Erythroblast (primary cell): ENCODE measurements around the gene TENM4.

Experiments used
- GATA1 ChIP-seq: IDR thresholded peaks from 2 replicates; pipeline ENCODE4 v1.6.1; 2011; ENCODE audit warnings: low read depth, mild to moderate bottlenecking, control low read depth, low read length, moderate library complexity
- POLR2A ChIP-seq: IDR thresholded peaks from 2 replicates; pipeline ENCODE4 v1.6.1; 2011; ENCODE audit warnings: mild to moderate bottlenecking, low read length

DNA sequence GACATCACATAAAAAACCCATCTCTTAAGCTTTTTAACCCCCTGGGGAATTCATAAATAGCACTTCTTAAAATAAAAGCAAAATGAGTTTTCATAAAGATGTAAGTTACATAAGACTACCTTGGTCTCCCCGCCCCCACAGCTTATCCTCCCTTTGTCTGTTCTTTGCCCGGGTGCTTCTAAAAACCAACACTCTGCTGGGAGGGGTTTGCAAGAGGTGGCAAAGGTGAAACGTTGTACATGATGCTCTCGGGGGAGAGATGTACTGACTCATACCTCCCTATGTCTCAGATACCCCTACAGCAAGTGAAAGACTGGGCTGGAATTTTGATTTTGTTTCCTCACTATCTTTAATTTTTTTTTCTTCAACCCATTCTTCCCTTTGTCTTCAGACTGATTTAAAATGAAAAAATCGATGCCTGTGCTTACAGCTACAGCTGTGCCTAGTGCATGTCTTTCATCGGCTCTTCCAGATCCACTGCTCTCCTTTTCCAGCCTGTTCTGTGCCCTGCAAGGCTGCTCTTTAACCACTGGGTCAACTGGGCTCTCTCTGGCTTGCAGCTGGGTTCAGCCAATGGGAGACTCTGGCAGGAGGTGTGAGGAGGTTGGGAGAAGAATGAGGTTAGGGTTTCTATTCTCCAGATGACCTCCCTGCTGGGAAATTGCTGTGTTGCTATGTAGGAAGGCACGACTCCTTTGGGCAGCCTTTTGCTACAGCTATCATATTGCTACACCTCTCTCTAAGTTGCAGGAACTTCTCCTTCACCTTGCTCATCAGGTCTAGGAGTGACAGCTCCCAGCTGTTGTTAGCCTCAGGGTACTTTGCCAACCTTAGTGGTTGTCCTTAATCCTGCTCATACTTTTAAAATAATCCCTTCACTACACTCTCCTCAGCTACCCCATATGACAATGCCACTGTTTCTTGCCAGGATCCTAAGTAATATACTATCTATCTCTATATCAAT is 266.5 kb downstream of the TENM4 start:
- TF ChIP-seq POLR2A (no peak), GATA1 (no peak)
